Smooth muscle cell of the coronary artery (primary cell): ENCODE data around the gene WNT7B. TPM values are rescaled to one million over a fixed set of nuclear protein-coding genes. Genes with fewer than 3 reads are reported as not detected.

Experiments
- total RNA-seq: library from RNA; depleted of rRNA; stranded (reverse); fragments of >200 nt; gene quantifications from 2 replicates; pipeline ENCODE4 v1.2.3, GENCODE V29; 2014; ENCODE audit warnings: low replicate concordance

Gene WNT7B
- not detected in 2 replicates for total RNA-seq

GRCh38 chr22:45977003-45977411 is at the start of gene WNT7B:
TSS of gene WNT7B (minus strand) at chr22:45977162. CDS start at chr22:45976754, 408 bp downstream.

Other genes starting within 250 kb of the WNT7B start
- gene PPARA, start 173.4 kb upstream of the WNT7B start, total RNA-seq = 10.7 and 12.5 TPM in 2 replicates